Measurements from ENCODE around the gene USP27X.

- no peak for TF ChIP-seq TAF1 (conservative IDR thresholded peaks at IDR 0.05)
- TF ChIP-seq CTCF (IDR thresholded peaks at IDR 0.05; ENCODE audit: low read depth, low read length, missing input control) = no peak
- TF ChIP-seq SP1 (IDR thresholded peaks at IDR 0.05) = no peak
Measured at GRCh38 chrX:49910344-49910743, 31.1 kb downstream of the USP27X start.

Data from liver (tissue), 3 donors.